Measurements from ENCODE around the gene HECA. TPM values are rescaled to one million over a fixed set of nuclear protein-coding genes. Genes with fewer than 3 reads are reported as not detected.

Gene HECA
- total RNA-seq, 2 donors from 2014 or later = 18.0 to 41.1 TPM

GRCh38 chr6:139146317-139146726 lies 11.4 kb downstream of the HECA start:
- no peak for TF ChIP-seq CTCF (IDR thresholded peaks at IDR 0.05)
- Histone ChIP-seq H3K9ac (ENCODE audit: low read depth in 2 of 2, low read length in 2 of 2) (no peak overlapping the region), H3K9me3 (no peaks in the 10 kb centered on the region), H3K4me3 (no peak overlapping the region), H3K36me3 (no peaks in the 10 kb centered on the region), H3K4me1 (peaks cover 4% of the 10 kb centered on the region), H3K27me3 (no peaks in the 10 kb centered on the region), H3K27ac (no peak overlapping the region)
- DNase-seq = no peak
- intact Hi-C loops (cut with DNase I) = no loop called here

- Histone ChIP-seq H3K27ac (no peak overlapping the region), H3K36me3 (no peaks in the 10 kb centered on the region), H3K27me3 (no peaks in the 10 kb centered on the region), H3K9me3 (no peaks in the 10 kb centered on the region), H3K9ac (ENCODE audit: low read depth in 2 of 2, low read length in 2 of 2) (no peak overlapping the region), H3K4me1 (peaks cover 4% of the 10 kb centered on the region), H3K4me3 (no peak overlapping the region)
- DNase-seq = no peak
- intact Hi-C loops (cut with DNase I) = no loop called here
- TF ChIP-seq CTCF (IDR thresholded peaks at IDR 0.05) = no peak
These were observed 12.7 kb downstream of the HECA start for GRCh38 chr6:139147628-139148027.

GRCh38 chr6:139148557-139149235 lies 13.8 kb downstream of the HECA start:
- Histone ChIP-seq H3K27me3 (no peaks in the 10 kb centered on the region), H3K9me3 (no peaks in the 10 kb centered on the region), H3K4me1 (peaks cover 4% of the 10 kb centered on the region), H3K27ac (peak overlapping the region; percentile 10), H3K9ac (ENCODE audit: low read depth in 2 of 2, low read length in 2 of 2) (peak overlapping the region in 1 of 2 donors; percentile 8), H3K4me3 (no peak overlapping the region), H3K36me3 (no peaks in the 10 kb centered on the region)
- DNase-seq = no peak
- intact Hi-C loops (cut with DNase I) = no loop called here
- TF ChIP-seq CTCF (IDR thresholded peaks at IDR 0.05) = no peak

- H3K4me3 ChIP-seq = no peak overlapping the region
- DNase-seq = no peak
- TF ChIP-seq CTCF (IDR thresholded peaks at IDR 0.05) = no peak
- no peaks in the 10 kb centered on the region for H3K36me3 ChIP-seq
- no peaks in the 10 kb centered on the region for H3K9me3 ChIP-seq
- no peak overlapping the region for H3K27ac ChIP-seq
- no peaks in the 10 kb centered on the region for H3K27me3 ChIP-seq
- peaks cover 4% of the 10 kb centered on the region for H3K4me1 ChIP-seq
- H3K9ac ChIP-seq (ENCODE audit: low read depth in 2 of 2, low read length in 2 of 2) = no peak overlapping the region
- intact Hi-C loops (cut with DNase I) = no loop called here
These were observed 14.5 kb downstream of the HECA start for GRCh38 chr6:139149383-139149782.

GRCh38 chr6:139150920-139151319 lies 16.0 kb downstream of the HECA start:
- peaks cover 4% of the 10 kb centered on the region for H3K4me1 ChIP-seq
- no peak overlapping the region for H3K4me3 ChIP-seq
- no peaks in the 10 kb centered on the region for H3K36me3 ChIP-seq
- no peak overlapping the region for H3K27ac ChIP-seq
- intact Hi-C loops (cut with DNase I) = no loop called here
- no peak for DNase-seq
- no peaks in the 10 kb centered on the region for H3K27me3 ChIP-seq
- H3K9me3 ChIP-seq = no peaks in the 10 kb centered on the region
- H3K9ac ChIP-seq (ENCODE audit: low read depth in 2 of 2, low read length in 2 of 2) = no peak overlapping the region
- TF ChIP-seq CTCF (IDR thresholded peaks at IDR 0.05) = no peak

Data from colonic mucosa (tissue), 4 donors.